GM21367 (cell line): ENCODE data around the gene LCP2.

Experiments used
- ATAC-seq: cut with Tn5 transposase; IDR thresholded peaks from one replicate; pipeline ENCODE4 v1.9.1; 2021; ENCODE audit not compliant: unreplicated experiment

Gene LCP2

GRCh38 chr5:170220191-170220590, 77.4 kb downstream of the LCP2 start:
- ATAC-seq, result no peak

- no peak for ATAC-seq
Measured at GRCh38 chr5:170219615-170220014, 78.0 kb downstream of the LCP2 start.

DNA sequence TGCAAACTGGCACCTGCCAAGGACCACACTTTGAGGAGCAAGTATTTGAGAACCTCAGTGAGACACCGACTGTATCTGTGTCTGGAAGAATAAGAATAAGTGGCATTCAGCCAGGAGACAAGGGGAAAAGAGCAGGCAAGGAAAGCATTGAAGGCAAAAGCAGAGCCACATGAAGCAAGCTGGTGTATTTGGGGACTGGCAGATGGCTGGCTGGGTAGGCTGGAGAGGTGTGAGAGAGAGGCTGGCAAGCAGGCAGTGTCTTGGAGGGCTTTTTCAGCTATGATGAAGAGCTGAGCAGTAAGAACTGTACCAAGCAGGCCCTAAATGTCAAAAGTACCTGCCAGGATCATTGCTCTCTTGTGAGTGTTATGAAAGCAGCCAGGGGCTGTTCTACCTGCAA, 78.9 kb downstream of the LCP2 start:
- ATAC-seq, result no peak

DNA sequence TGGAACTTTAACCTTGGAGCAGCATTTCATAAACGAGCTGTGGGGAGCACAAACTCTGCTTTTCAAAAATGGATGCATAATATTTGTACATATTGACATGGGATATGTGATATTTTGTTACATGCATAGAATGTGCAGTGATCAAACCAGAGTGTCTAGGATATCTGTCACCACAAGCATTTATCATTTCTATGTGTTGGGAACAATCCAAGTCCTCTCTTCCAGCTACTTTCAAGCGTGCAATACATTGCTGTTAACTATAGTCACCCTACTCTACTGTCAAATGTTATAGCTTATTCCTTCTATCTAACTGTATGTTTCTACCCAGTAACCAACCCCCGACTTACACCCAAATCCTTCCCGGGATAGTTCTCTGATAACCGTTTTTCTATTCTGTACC, 79.7 kb downstream of the LCP2 start:
- no peak for ATAC-seq

DNA sequence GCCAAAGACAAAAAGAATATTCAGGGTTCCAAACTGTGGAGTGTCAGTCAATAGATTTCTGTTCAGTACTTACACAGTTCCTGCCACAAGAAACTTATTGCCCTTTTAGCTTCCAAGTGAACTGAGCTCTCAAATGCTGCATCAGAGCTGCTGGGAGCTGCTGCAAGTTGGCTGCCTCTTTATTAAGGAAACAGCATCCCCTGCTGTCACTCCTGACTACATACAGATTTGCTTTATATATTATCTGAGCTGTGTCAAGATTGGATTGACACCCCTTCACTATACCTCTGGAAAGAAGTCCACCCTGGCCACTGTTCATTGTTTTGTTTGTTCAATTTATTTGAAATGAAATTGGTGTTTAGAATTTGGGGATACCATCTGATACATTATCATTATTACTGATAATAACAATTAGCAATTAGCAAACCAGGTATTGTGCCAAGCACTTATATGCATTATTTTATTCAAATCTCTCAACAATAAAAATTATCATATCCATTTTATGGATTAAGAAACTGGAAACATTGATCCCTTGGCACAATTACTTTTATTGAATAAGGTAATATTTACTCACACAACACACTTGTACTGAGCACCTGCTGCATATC, 81.2 kb downstream of the LCP2 start:
- no peak for ATAC-seq

GRCh38 chr5:170211575-170212334, 85.8 kb downstream of the LCP2 start:
- ATAC-seq, result no peak

GRCh38 chr5:170206958-170207357, 90.6 kb downstream of the LCP2 start:
- no peak for ATAC-seq

- ATAC-seq, result no peak
Measured at GRCh38 chr5:170206216-170206615, 91.4 kb downstream of the LCP2 start.

- no peak for ATAC-seq
Measured at GRCh38 chr5:170204202-170204601, 93.4 kb downstream of the LCP2 start.

- ATAC-seq, result no peak
Measured at GRCh38 chr5:170202117-170202516, 95.5 kb downstream of the LCP2 start.

- ATAC-seq, result no peak
Measured at GRCh38 chr5:170201311-170201710, 96.3 kb downstream of the LCP2 start.

GRCh38 chr5:170200876-170201275, 96.7 kb downstream of the LCP2 start:
- ATAC-seq, result no peak
